ENCODE measurements around the gene CLTCL1. TPM values are rescaled to one million over a fixed set of nuclear protein-coding genes. Genes with fewer than 3 reads are reported as not detected.

CLTCL1 gene
- polyA plus RNA-seq, 3 donors, result 4.8 to 8.4 (median 5.4) TPM

- no peak for DNase-seq
These were observed 46.7 kb downstream of the CLTCL1 start for GRCh38 chr22:19244600-19245352.

GRCh38 chr22:19242699-19243098 lies 48.8 kb downstream of the CLTCL1 start:
- DNase-seq, result no peak

GRCh38 chr22:19241593-19241906 lies 50.0 kb downstream of the CLTCL1 start:
- no peak for DNase-seq

- DNase-seq, result no peak
These were observed 50.5 kb downstream of the CLTCL1 start for GRCh38 chr22:19240813-19241592.

GRCh38 chr22:19239464-19239863 lies 52.1 kb downstream of the CLTCL1 start:
- DNase-seq, result no peak

GRCh38 chr22:19238900-19239299 lies 52.6 kb downstream of the CLTCL1 start:
- DNase-seq, result no peak

- DNase-seq, result no peak
These were observed 55.6 kb downstream of the CLTCL1 start for GRCh38 chr22:19235874-19236273.

- DNase-seq, result no peak
These were observed 57.2 kb downstream of the CLTCL1 start for GRCh38 chr22:19234126-19234896.

- no peak for DNase-seq
These were observed 58.3 kb downstream of the CLTCL1 start for GRCh38 chr22:19233189-19233661.

- no peak for DNase-seq
These were observed 58.9 kb downstream of the CLTCL1 start for GRCh38 chr22:19232623-19233022.

GRCh38 chr22:19231986-19232385 lies 59.5 kb downstream of the CLTCL1 start:
- DNase-seq, result no peak

- DNase-seq, result no peak
These were observed 61.9 kb downstream of the CLTCL1 start for GRCh38 chr22:19229600-19229999.

- no peak for DNase-seq
These were observed 63.3 kb downstream of the CLTCL1 start for GRCh38 chr22:19228179-19228578.

- no peak for DNase-seq
These were observed 65.1 kb downstream of the CLTCL1 start for GRCh38 chr22:19226428-19226827.

GRCh38 chr22:19225560-19225959 lies 66.0 kb downstream of the CLTCL1 start:
- no peak for DNase-seq

GRCh38 chr22:19224985-19225384 lies 66.5 kb downstream of the CLTCL1 start:
- no peak for DNase-seq

GRCh38 chr22:19224557-19224956 lies 67.0 kb downstream of the CLTCL1 start:
- no peak for DNase-seq

GRCh38 chr22:19223617-19224016 lies 67.9 kb downstream of the CLTCL1 start:
- DNase-seq, result no peak

GRCh38 chr22:19223110-19223509 lies 68.4 kb downstream of the CLTCL1 start:
- DNase-seq, result no peak

GRCh38 chr22:19222242-19223005 lies 69.1 kb downstream of the CLTCL1 start:
- DNase-seq, result no peak

- DNase-seq, result no peak
These were observed 70.7 kb downstream of the CLTCL1 start for GRCh38 chr22:19220867-19221266.

Measured in renal pelvis (tissue), 4 donors.